HG03565 (cell line): ENCODE data around the gene IFIT3.
A peak's percentile ranks its signal among the peaks of the same experiment; 100 is the strongest.
"Not testable (repeated sequence)": the region's sequence is repeated elsewhere in the genome, so short reads cannot be mapped to it uniquely, and the experiment has no call there.

Experiments
- ATAC-seq: cut with Tn5 transposase; IDR thresholded peaks from one replicate; pipeline ENCODE4 v1.9.1; 2021; ENCODE audit warnings: mild to moderate bottlenecking, moderate library complexity; ENCODE audit not compliant: unreplicated experiment

IFIT3 gene

GRCh38 chr10:89327803-89328441 is at the start of gene IFIT3:
TSS of gene IFIT3 (plus strand) at chr10:89327997. CDS start at chr10:89328074, 77 bp downstream.
- no peak for ATAC-seq

GRCh38 chr10:89278034-89278535 is 49.7 kb upstream of the IFIT3 start:
- ATAC-seq: no peak

GRCh38 chr10:89278900-89279392 is 48.9 kb upstream of the IFIT3 start:
- no peak for ATAC-seq

- no peak for ATAC-seq
Observed at GRCh38 chr10:89279421-89279869, 48.4 kb upstream of the IFIT3 start.

GRCh38 chr10:89280508-89280907 is 47.3 kb upstream of the IFIT3 start:
- no peak for ATAC-seq

- ATAC-seq: no peak
Observed at GRCh38 chr10:89281606-89282395, 46.0 kb upstream of the IFIT3 start.

- ATAC-seq: no peak
Observed at GRCh38 chr10:89283025-89283935, 44.5 kb upstream of the IFIT3 start.

- ATAC-seq: no peak
Observed at GRCh38 chr10:89283936-89284475, 43.8 kb upstream of the IFIT3 start.

- not testable (repeated sequence) for ATAC-seq
Observed at GRCh38 chr10:89284711-89285110, 43.1 kb upstream of the IFIT3 start.

- not testable (repeated sequence) for ATAC-seq
Observed at GRCh38 chr10:89285303-89285702, 42.5 kb upstream of the IFIT3 start.

- no peak for ATAC-seq
Observed at GRCh38 chr10:89294721-89295239, 33.0 kb upstream of the IFIT3 start.

GRCh38 chr10:89295597-89295996 is 32.2 kb upstream of the IFIT3 start:
- no peak for ATAC-seq

GRCh38 chr10:89296220-89296648 is 31.6 kb upstream of the IFIT3 start:
- ATAC-seq: no peak

- no peak for ATAC-seq
Observed at GRCh38 chr10:89297356-89297755, 30.4 kb upstream of the IFIT3 start.

GRCh38 chr10:89297791-89298190 is 30.0 kb upstream of the IFIT3 start:
- no peak for ATAC-seq

GRCh38 chr10:89299031-89299430 is 28.8 kb upstream of the IFIT3 start:
- no peak for ATAC-seq

GRCh38 chr10:89301232-89301631 is 26.6 kb upstream of the IFIT3 start:
- no peak for ATAC-seq

GRCh38 chr10:89301721-89302445 is 25.9 kb upstream of the IFIT3 start, which contains the start of gene IFIT2:
TSS of gene IFIT2 (plus strand) at chr10:89302046. CDS start at chr10:89302124, 78 bp downstream.
- peak; percentile 70 for ATAC-seq

GRCh38 chr10:89302625-89303024 is 25.2 kb upstream of the IFIT3 start:
- ATAC-seq: no peak
